ENCODE results near the gene LDB1.

Gene LDB1

DNA sequence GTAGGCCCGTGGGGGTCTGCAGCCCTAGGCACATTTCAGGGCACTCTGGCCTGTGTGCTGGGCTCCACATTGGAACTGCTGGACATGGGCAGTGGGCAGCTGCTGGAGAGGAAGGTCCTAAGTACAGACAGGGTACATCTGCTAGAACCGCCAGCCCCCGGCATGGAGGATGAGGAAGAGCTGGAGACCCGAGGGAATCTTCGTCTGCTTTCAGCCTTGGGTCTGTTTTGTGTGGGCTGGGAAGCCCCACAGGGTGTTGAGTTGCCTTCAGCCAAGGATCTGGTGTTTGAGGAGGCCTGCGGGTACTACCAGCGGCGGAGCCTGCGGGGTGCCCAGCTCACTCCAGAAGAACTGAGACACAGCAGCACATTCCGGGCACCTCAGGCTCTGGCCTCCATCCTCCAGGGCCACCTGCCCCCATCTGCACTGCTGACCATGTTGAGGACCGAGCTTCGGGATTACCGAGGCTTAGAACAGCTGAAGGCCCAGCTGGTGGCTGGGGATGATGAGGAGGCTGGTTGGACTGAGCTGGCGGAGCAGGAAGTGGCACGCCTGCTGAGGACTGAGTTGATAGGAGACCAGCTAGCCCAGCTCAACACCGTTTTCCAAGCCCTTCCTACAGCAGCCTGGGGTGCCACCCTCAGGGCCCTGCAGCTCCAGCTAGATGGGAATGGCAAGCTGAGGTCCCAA is 53.6 kb downstream of the LDB1 start:
- DNase-seq: no peak
- peaks cover 34% of the 10 kb centered on the region for H3K4me1 Mint-ChIP-seq (ENCODE audit: low read depth)
- H3K9me3 Mint-ChIP-seq: no peaks in the 10 kb centered on the region
- H3K27me3 Mint-ChIP-seq: no peaks in the 10 kb centered on the region
- peaks cover 27% of the 10 kb centered on the region for H3K36me3 Mint-ChIP-seq (ENCODE audit: low read depth)
- peak overlapping the region; percentile 91 for H3K27ac Mint-ChIP-seq
- peak overlapping the region; percentile 87 for H3K4me3 Mint-ChIP-seq

DNA sequence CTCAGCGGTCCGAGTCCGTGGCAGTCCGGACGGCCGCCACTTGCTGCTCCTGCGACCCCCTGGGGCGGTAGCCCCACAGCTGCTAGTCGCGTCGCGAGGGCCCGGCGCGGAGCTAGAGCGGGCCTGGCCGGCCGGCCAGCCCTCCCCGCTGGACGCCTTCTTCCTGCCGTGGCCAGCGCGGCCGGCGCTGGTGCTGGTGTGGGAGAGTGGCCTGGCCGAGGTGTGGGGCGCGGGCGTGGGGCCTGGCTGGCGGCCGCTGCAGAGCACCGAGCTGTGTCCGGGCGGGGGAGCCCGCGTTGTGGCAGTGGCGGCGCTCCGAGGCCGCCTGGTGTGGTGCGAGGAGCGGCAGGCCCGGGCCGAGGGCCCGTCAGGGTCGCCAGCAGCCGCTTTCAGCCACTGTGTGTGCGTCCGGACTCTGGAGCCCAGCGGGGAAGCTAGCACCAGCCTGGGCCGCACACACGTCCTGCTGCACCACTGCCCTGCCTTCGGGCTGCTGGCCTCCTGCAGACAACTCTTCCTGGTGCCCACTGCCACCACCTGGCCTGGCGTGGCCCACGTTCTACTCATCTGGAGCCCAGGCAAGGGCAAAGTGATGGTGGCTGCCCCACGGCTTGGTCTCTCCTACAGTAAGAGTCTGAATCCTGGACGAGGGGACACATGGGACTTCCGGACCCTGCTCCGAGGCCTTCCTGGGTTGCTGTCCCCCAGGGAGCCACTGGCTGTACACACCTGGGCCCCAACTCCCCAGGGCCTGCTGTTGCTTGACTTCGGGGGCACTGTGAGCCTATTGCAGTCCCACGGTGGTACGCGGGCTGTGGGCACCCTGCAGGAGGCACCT is 54.4 kb downstream of the LDB1 start:
- Mint-ChIP-seq H3K36me3 (ENCODE audit: low read depth) (peaks cover 27% of the 10 kb centered on the region), H3K27me3 (no peaks in the 10 kb centered on the region), H3K27ac (peak overlapping the region; percentile 91), H3K9me3 (no peaks in the 10 kb centered on the region), H3K4me1 (ENCODE audit: low read depth) (peaks cover 34% of the 10 kb centered on the region), H3K4me3 (peak overlapping the region; percentile 87)
- peak; percentile 56 for DNase-seq

DNA sequence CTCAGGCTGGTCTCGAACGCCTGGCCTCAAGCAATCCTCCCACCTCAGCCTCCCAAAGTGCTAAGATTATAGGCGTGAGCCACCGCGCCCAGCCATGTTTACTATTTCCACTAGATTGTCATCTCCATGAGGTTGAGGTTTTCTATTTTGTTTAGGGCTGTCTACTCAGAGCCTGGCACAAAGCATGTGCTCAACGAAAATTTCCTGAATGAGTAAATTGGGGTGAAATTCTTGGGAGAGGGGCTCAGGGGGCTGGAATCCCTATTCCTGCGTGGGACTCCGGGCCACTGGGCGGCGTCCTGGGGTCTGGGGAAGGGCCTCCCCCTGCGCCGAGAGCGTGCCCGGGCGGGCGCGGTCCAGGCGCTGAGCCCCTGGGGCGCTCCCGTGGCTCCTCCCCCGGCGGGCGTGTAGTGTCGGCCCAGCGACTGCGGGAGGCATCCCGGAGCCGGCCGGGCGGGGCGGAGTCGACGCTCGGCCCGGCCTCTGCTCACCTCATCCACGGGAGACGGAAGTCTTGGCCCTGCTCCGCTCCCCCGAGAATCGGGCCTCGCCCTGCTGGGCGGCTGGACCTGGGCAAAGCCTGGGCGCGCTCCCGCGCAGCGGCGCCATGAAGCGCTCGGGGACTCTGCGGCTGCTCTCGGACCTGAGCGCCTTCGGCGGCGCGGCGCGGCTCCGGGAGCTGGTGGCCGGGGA is 55.2 kb downstream of the LDB1 start, which contains the start of gene HPS6:
Gene HPS6 (plus strand): TSS at position 482 of the 693 bp plus-strand sequence. CDS start 126 bp downstream, at position 608.
- Mint-ChIP-seq H3K4me1 (ENCODE audit: low read depth) (peaks cover 34% of the 10 kb centered on the region), H3K9me3 (no peaks in the 10 kb centered on the region), H3K36me3 (ENCODE audit: low read depth) (peaks cover 25% of the 10 kb centered on the region), H3K27ac (peak within 1 kb of the TSS; percentile 91), H3K27me3 (no peaks in the 10 kb centered on the region), H3K4me3 (peak within 1 kb of the TSS; percentile 87)
- peak; percentile 94 for DNase-seq

DNA sequence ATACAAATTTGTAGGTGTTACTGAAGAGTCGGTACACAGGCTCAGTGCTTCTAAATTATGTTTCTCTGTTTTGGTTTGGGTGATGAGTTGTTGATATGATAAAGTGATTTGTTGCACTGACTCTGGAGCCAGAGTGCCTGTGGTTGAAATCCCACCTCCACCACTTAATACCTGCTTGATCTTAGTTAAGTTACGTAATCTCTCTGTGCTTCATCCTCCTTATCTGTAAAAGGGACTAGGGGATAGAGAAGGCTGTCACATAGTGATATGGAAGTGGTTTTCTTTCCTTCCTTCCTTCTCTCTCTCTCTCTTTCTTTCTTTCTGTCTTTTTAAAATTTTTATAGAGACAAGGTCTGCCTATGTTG is 55.7 kb downstream of the LDB1 start:
- Mint-ChIP-seq H3K27ac (peak overlapping the region; percentile 91), H3K27me3 (no peaks in the 10 kb centered on the region), H3K4me3 (peak overlapping the region; percentile 87), H3K4me1 (ENCODE audit: low read depth) (peaks cover 34% of the 10 kb centered on the region), H3K9me3 (no peaks in the 10 kb centered on the region), H3K36me3 (ENCODE audit: low read depth) (peaks cover 23% of the 10 kb centered on the region)
- DNase-seq: no peak

DNA sequence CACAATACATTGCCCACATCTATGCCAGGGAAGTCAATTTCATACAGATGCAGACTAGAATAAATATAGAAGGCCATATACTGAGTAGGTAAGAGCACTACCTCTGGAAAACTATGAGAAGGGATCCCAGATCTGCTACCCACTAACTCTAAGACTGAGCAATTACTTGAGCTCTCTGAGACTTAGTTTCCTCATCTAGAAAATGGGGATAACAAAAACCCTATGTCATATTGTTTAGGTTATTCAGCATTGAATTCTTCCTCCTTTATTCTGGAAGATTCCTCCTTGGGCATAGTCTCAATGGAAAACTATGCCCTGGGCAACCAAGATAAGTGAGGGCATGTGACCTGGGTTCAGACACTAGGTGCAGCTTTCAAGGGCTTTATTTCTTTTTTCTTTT is 60.2 kb downstream of the LDB1 start:
- H3K27me3 Mint-ChIP-seq: no peaks in the 10 kb centered on the region
- no peak overlapping the region for H3K4me3 Mint-ChIP-seq
- no peak for DNase-seq
- H3K4me1 Mint-ChIP-seq (ENCODE audit: low read depth): peaks cover 19% of the 10 kb centered on the region
- H3K27ac Mint-ChIP-seq: no peak overlapping the region
- H3K36me3 Mint-ChIP-seq (ENCODE audit: low read depth): peaks cover 5% of the 10 kb centered on the region
- no peaks in the 10 kb centered on the region for H3K9me3 Mint-ChIP-seq
